ENCODE results near the gene MORN1. TPM values are rescaled to one million over a fixed set of nuclear protein-coding genes. Genes with fewer than 3 reads are reported as not detected.

MORN1 gene
- total RNA-seq, 1 donor from 2014 or later = 10.8 TPM

DNA sequence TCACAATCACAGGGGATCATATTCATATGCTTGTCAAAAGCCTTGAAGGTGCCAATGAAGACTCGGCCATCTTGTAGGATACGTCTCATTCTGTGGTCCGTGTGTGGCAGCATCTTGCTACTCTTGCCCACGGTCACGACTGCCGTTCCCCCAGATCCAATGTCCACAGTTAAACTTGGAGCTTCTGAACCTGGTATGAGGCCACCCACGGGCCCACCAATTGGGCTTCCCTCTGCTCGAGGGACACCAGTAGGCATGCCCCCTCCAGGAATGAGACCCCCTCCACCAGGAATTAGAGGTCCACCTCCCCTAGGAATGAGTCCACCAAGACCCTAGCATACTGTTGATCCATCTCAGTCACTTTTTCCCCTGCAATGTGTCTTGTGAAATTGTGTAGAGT lies 39.6 kb downstream of the MORN1 start:
- Mint-ChIP-seq H3K36me3 (ENCODE audit: unreplicated experiment) (no peaks in the 10 kb centered on the region), H3K4me1 (ENCODE audit: low read depth, unreplicated experiment) (peaks cover 8% of the 10 kb centered on the region), H3K9me3 (ENCODE audit: unreplicated experiment) (peaks cover 6% of the 10 kb centered on the region), H3K4me3 (ENCODE audit: unreplicated experiment) (no peak overlapping the region), H3K27me3 (ENCODE audit: unreplicated experiment) (peaks cover 5% of the 10 kb centered on the region), H3K27ac (ENCODE audit: unreplicated experiment) (no peak overlapping the region)
- DNase-seq = no peak
- TF ChIP-seq, protein P1, sequence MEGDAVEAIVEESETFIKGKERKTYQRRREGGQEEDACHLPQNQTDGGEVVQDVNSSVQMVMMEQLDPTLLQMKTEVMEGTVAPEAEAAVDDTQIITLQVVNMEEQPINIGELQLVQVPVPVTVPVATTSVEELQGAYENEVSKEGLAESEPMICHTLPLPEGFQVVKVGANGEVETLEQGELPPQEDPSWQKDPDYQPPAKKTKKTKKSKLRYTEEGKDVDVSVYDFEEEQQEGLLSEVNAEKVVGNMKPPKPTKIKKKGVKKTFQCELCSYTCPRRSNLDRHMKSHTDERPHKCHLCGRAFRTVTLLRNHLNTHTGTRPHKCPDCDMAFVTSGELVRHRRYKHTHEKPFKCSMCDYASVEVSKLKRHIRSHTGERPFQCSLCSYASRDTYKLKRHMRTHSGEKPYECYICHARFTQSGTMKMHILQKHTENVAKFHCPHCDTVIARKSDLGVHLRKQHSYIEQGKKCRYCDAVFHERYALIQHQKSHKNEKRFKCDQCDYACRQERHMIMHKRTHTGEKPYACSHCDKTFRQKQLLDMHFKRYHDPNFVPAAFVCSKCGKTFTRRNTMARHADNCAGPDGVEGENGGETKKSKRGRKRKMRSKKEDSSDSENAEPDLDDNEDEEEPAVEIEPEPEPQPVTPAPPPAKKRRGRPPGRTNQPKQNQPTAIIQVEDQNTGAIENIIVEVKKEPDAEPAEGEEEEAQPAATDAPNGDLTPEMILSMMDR (IDR thresholded peaks at IDR 0.05; ENCODE audit: partially characterized antibody, unreplicated experiment) = no peak

DNA sequence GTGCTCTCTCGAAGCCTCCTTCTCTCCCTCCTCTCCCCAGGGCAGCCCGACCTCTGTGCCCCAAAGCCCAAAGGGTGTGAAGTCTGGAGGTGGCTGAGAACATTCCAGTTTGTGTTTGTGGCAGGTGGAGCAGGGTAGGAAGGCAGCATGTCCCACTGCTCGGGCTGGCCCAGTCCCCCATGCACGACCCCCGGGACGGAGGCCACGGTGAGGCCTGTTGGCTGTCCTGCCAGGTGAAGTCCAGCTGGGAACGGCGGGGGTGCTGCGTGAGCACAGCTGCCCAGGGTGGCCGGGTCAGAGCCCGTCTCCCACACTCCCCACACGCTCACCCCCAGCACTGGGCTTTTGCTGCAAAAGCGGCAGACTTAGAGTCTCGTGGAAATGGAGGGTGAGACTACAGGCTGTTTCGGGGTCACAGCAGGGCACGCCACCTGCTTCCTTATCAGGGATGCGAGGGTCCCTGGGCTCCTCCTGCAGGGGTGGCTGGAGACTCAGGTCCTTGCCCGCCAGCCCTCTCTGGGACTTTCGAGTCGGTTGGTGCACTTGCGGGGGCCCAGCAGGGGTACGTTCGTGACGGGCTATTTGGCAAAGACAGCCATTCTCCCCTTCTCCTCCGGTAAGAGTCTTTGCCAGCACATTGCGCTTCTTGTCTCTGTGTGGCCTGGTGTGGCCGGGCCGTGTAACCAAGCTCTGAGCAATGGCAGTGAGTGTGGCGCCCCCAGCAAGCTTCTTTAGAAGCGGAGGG lies 40.3 kb downstream of the MORN1 start:
- no peaks in the 10 kb centered on the region for H3K36me3 Mint-ChIP-seq (ENCODE audit: unreplicated experiment)
- no peak overlapping the region for H3K4me3 Mint-ChIP-seq (ENCODE audit: unreplicated experiment)
- DNase-seq = peak; percentile 15
- TF ChIP-seq, protein P1 (IDR thresholded peaks at IDR 0.05; ENCODE audit: partially characterized antibody, unreplicated experiment) = no peak
- H3K9me3 Mint-ChIP-seq (ENCODE audit: unreplicated experiment) = peaks cover 4% of the 10 kb centered on the region
- H3K27me3 Mint-ChIP-seq (ENCODE audit: unreplicated experiment) = peaks cover 5% of the 10 kb centered on the region
- no peak overlapping the region for H3K27ac Mint-ChIP-seq (ENCODE audit: unreplicated experiment)
- H3K4me1 Mint-ChIP-seq (ENCODE audit: low read depth, unreplicated experiment) = peaks cover 8% of the 10 kb centered on the region

DNA sequence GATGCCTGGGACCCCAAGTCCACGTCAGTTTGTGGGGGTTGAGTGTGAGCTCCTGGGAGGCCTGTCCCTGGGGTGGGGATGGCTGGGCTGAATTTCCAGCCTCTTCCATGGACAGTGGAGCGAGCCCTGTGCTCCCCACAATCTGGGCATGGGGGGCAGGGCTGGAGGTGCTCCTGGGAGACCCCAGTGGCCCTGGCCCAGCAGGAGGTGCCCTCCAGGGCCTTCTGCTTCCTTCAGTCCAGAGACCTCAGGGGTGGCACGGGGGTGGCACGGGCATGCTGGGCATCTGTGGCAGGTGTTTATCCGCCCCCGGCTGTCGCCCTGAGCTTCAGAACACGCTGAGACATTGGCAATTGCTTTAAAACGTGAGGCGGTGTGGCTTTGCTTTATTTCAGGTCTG lies 40.9 kb downstream of the MORN1 start:
- Mint-ChIP-seq H3K4me1 (ENCODE audit: low read depth, unreplicated experiment) (peaks cover 8% of the 10 kb centered on the region), H3K27me3 (ENCODE audit: unreplicated experiment) (peaks cover 5% of the 10 kb centered on the region), H3K27ac (ENCODE audit: unreplicated experiment) (no peak overlapping the region), H3K9me3 (ENCODE audit: unreplicated experiment) (peaks cover 4% of the 10 kb centered on the region), H3K36me3 (ENCODE audit: unreplicated experiment) (no peaks in the 10 kb centered on the region), H3K4me3 (ENCODE audit: unreplicated experiment) (no peak overlapping the region)
- DNase-seq = peak; percentile 5
- TF ChIP-seq, protein P1 (IDR thresholded peaks at IDR 0.05; ENCODE audit: partially characterized antibody, unreplicated experiment) = no peak

DNA sequence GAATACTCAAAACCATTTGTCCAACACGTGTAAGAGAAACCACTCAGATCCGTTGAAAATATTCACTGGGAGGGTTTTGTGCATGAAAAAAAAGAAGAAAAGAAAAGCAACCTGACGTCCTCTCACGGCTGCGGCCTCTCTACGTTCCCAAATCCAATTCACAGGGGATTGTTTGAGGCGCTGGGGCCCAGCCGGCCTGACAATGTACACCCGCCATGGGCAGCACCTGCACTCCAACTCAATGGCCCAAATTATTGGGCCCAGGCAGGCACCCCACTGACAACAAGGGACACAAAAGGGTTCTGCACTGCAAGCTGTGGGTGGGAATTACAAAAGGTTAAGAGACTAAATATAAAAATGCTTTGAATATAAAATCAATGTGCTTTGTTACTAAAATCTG lies 41.5 kb downstream of the MORN1 start:
- TF ChIP-seq, protein P1 (IDR thresholded peaks at IDR 0.05; ENCODE audit: partially characterized antibody, unreplicated experiment) = no peak
- Mint-ChIP-seq H3K9me3 (ENCODE audit: unreplicated experiment) (peaks cover 4% of the 10 kb centered on the region), H3K27ac (ENCODE audit: unreplicated experiment) (no peak overlapping the region), H3K27me3 (ENCODE audit: unreplicated experiment) (peaks cover 5% of the 10 kb centered on the region), H3K4me1 (ENCODE audit: low read depth, unreplicated experiment) (peaks cover 8% of the 10 kb centered on the region), H3K4me3 (ENCODE audit: unreplicated experiment) (no peak overlapping the region), H3K36me3 (ENCODE audit: unreplicated experiment) (no peaks in the 10 kb centered on the region)
- peak; percentile 8 for DNase-seq
